GM12801 (cell line): ENCODE data around the gene GLI3.

Experiments used
- TF ChIP-seq, protein P1 (sequence below): IDR thresholded peaks from one replicate; pipeline ENCODE4 v1.5.1; 2011; ENCODE audit warnings: control low read depth; ENCODE audit not compliant: insufficient read length; ENCODE audit errors: extremely low read depth

GLI3 gene

DNA sequence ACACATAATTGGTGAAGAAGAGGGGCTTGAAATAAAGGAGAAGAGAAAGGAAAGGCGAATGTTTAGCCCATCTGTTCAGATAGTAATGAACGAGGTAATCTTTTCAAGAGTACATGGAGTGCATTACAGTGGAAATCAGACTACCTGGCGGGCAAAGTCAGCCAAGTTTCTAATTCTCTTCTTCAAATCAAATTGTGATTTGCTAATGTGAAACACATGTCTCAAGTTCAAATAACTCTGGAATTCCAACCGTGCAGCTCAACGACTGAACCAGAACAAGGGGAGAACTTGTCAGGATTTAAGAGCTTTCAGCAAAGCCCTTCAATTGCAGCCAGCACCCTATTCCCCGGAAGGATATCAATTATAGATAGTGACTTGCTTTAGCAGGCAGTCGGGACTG lies 216.9 kb downstream of the GLI3 start:
- TF ChIP-seq, protein P1, sequence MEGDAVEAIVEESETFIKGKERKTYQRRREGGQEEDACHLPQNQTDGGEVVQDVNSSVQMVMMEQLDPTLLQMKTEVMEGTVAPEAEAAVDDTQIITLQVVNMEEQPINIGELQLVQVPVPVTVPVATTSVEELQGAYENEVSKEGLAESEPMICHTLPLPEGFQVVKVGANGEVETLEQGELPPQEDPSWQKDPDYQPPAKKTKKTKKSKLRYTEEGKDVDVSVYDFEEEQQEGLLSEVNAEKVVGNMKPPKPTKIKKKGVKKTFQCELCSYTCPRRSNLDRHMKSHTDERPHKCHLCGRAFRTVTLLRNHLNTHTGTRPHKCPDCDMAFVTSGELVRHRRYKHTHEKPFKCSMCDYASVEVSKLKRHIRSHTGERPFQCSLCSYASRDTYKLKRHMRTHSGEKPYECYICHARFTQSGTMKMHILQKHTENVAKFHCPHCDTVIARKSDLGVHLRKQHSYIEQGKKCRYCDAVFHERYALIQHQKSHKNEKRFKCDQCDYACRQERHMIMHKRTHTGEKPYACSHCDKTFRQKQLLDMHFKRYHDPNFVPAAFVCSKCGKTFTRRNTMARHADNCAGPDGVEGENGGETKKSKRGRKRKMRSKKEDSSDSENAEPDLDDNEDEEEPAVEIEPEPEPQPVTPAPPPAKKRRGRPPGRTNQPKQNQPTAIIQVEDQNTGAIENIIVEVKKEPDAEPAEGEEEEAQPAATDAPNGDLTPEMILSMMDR: no peak

GRCh38 chr7:42017349-42017986 lies 219.5 kb downstream of the GLI3 start:
- TF ChIP-seq, protein P1: no peak

DNA sequence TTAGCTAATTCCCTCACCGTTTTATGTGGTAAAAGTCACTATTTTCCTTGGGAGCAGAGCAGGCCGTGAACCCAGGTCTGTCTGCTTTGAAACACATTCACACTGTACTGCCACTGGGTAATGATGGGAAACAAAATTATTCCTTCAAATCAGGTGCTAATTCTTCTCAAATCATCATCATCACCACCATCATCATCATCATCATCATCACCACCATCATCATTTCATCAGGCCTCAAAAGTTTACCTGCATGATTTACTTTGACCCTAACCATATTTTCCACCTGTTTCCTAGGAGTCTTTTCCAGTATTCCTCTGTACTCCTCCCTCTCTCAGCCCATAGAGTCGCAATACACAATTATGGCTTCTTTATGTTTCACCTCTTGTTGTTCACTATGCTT lies 220.5 kb downstream of the GLI3 start:
- TF ChIP-seq, protein P1: no peak

- TF ChIP-seq, protein P1: no peak
Measured at GRCh38 chr7:42014625-42015618, 222.1 kb downstream of the GLI3 start.

GRCh38 chr7:42012786-42013360 lies 224.1 kb downstream of the GLI3 start:
- TF ChIP-seq, protein P1: no peak

DNA sequence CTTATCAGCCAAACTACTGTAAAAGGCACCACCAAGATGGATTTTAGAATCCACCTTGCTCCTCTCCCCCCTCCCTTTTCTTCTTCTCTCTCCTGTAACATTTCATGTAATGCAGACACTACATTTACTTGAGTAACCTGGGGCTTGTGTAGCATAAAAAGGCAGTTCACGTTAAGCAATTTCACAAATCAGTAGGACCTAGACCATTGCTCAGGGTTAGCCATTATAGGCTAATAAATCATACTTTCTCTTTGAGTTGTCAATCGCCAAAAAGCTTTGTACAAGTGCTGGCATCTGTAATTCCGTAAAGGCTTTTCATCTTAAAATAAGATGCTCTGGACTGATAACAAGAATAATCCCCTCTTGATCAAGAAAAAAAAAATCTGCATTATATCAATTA lies 224.7 kb downstream of the GLI3 start:
- TF ChIP-seq, protein P1: no peak

DNA sequence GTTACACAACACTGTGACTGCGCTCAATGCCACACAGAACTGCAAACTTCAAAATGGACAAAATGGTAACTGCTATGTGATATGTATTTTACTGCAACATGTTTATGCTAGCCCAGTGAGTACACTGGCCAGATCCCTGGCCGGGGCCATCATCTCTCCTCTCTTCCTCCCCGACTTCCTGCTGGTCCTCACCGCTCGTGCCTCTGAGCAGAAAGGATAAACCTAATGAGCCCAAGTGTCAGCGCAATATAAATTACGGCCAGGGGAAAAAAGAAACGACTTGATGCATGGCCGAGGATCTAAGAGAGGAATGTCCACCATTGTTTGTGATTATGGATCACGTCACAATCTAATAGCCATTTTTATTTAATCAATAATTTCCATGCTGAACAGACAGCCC lies 225.2 kb downstream of the GLI3 start:
- TF ChIP-seq, protein P1: no peak
